Bone marrow (tissue), 2 donors: ENCODE measurements around the gene ZBTB16.
A peak's percentile ranks its signal among the peaks of the same experiment; 100 is the strongest.

Experiments used
- DNase-seq, 2 donors: peaks; one replicate each; lab custom pipeline; 2025; lab: John Stamatoyannopoulos, UW

ZBTB16 gene

GRCh38 chr11:114185436-114185835, 125.9 kb downstream of the ZBTB16 start:
- no peak for DNase-seq

DNA sequence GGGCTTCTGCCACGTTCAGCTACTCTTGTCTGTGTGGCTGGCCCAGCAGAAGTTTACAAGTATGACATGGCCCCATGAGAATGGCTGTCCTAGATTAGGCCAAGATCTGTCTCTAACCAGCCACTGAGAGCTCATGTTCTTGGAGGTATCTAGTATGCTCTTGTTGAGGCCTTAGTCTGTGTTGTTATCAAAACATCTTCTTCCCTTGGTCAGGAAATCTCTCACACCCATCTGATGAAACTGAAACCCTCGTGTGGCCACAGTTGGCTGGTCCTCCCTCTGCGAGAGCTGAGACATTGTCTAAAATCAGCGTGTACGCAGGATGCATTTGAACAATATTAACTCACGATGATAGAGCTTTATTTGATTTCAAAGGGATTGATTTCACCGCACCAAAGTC, 127.7 kb downstream of the ZBTB16 start:
- DNase-seq, result no peak

GRCh38 chr11:114188851-114189570, 129.5 kb downstream of the ZBTB16 start:
- no peak for DNase-seq

GRCh38 chr11:114190630-114191029, 131.1 kb downstream of the ZBTB16 start:
- DNase-seq, result no peak

- DNase-seq, result no peak
These were observed 132.4 kb downstream of the ZBTB16 start for GRCh38 chr11:114191893-114192292.

- no peak for DNase-seq
These were observed 133.4 kb downstream of the ZBTB16 start for GRCh38 chr11:114192841-114193389.

DNA sequence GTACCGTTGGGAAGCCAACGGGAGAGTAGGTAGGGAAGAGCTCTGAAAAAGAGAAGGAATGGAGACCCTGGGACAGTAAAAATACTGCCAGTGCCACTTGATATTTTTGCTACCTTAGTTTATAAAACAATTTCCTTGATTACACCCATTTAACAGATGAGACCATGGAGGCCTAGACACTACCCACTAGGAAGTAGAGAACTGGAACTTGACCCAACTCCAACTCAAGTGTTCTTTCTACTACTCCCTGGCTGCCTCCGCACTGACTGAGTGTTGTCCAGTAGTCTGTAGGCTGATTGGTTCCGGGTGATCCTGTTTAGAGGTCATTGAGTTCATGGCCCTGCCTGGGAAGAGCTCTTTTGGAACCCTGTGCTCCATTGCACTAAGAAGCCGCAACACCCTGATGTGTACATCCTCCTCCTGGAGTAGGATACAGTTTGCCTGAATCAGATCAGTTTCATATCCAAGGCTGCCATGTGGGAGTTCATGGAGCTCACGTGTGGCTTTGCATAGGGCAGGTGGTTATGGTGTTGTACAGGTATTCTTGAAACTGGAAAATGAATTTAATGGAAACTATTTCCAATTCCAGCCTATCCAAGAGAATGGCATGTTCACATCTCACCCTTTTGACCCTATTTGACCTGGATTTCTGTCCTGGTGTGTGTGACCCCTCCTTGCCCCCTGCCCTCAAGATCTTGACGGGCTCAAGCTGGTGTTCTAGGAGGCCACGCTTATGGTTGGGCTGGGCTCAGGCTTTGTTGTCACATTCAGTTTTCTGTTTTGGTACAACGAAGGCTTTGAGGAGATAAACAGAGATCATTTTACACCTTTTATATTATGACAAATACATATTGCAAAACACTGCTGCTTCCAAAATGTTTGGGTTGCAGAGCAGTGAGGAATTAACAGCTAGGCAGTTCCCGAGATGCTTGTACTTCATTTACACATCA, 134.5 kb downstream of the ZBTB16 start:
- no peak for DNase-seq

- no peak for DNase-seq
These were observed 135.2 kb downstream of the ZBTB16 start for GRCh38 chr11:114194702-114195101.

DNA sequence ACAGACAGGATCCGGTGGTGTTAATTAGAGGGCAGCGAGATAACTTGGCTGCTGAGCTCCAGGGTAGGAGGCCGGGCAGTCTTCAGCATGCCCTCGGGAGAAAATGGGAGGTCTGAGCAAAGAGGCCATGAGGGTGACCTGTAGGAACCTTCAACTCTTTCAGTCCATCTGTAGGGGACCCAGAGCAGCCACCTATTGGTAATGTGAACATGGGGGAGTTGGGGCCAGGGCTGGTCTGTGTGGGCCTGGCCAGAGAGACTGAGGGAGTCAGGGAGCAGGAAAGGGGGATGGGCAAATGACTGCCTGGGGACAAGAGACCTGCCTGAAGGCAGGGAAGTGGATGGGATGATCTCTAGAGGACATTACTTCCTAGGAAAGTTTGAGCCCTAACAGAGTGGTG, 135.6 kb downstream of the ZBTB16 start:
- no peak for DNase-seq

- no peak for DNase-seq
These were observed 136.6 kb downstream of the ZBTB16 start for GRCh38 chr11:114195981-114196731.

GRCh38 chr11:114196997-114197703, 137.6 kb downstream of the ZBTB16 start:
- no peak for DNase-seq

GRCh38 chr11:114197799-114198500, 138.4 kb downstream of the ZBTB16 start:
- DNase-seq, result no peak

GRCh38 chr11:114199051-114199450, 139.5 kb downstream of the ZBTB16 start:
- DNase-seq, result no peak

DNA sequence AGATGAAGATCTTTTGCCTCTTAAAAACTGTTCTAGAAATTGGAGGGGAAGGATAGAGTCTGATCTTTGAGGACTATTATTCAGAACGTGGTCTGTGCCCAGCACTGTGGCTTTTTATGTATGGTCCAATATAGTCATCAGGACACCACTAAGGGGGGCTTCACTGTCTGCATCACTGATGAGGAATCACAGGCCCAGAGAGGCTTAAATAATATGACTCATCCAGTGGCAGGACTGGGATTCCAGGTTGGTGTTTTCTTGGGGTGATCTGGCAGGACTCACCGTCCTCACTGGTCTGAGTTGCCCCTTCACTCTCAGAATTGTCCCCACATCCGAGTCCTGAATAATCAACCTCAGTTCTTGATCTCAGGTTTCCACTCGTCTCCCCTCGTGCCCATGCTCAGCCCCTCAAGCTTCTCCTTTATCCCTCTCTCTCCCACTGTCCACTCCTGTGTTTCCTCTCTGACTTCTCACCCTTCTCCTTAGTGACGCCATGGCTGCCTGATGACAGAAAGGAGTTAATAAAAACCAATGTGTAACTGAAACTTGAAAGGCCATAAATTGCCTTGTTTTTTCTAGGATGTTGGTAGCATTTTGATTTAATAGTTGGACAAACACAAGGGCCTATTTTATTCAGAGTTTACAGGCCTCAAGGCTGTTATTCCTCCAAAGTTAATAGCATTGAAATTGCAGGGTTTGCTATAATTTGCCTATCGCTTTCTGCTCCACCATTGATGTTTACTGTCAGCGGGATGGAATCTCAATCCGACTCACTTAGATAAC, 141.0 kb downstream of the ZBTB16 start:
- no peak for DNase-seq

GRCh38 chr11:114201219-114201618, 141.7 kb downstream of the ZBTB16 start:
- no peak for DNase-seq

- DNase-seq, result no peak
These were observed 142.6 kb downstream of the ZBTB16 start for GRCh38 chr11:114202011-114202609.

GRCh38 chr11:114207096-114207495, 147.6 kb downstream of the ZBTB16 start:
- no peak for DNase-seq

- DNase-seq, result peak in 1 of 2 donors; percentile 47
These were observed 148.9 kb downstream of the ZBTB16 start for GRCh38 chr11:114208377-114208776.

GRCh38 chr11:114209343-114209742, 149.8 kb downstream of the ZBTB16 start:
- no peak for DNase-seq

DNA sequence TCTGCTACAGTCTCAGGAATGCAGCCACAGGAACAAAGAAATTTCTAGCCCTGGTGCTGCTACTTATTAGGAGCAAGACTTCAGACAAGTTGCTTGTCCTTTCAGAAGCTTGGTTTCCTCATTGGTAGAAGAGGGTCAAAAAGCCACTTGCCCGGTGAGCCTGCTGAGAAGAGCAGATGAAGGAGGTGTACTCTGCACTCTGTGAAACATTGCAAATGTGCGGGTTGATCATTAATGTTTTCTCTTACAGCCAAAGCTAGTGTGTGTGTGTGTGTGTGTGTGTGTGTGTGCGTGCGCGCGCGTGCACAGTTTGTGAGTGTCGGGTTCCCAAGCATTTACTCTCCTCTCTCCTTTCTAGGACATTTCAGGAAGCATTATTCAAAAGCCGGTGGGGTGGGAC, 150.4 kb downstream of the ZBTB16 start:
- no peak for DNase-seq
